Muscle of arm (tissue), 12 donors: ENCODE measurements around the gene SYT17. TPM values are rescaled to one million over a fixed set of nuclear protein-coding genes. Genes with fewer than 3 reads are reported as not detected.

Experiments used
- DNase-seq: peaks from one replicate; pipeline ENCODE4 v3.0.0-alpha.2; 2013
- polyA plus RNA-seq, 12 donors: library from polyadenylated mRNA; unstranded; fragments of 120-200 nt; gene quantifications; one replicate each; pipeline ENCODE4 v1.2.1, GENCODE V29; 2013; ENCODE audit not compliant: insufficient read length in 12 of 12

Gene SYT17
- polyA plus RNA-seq, 12 donors: 4.7 to 13.1 (median 5.9) TPM; not detected in 1

DNA sequence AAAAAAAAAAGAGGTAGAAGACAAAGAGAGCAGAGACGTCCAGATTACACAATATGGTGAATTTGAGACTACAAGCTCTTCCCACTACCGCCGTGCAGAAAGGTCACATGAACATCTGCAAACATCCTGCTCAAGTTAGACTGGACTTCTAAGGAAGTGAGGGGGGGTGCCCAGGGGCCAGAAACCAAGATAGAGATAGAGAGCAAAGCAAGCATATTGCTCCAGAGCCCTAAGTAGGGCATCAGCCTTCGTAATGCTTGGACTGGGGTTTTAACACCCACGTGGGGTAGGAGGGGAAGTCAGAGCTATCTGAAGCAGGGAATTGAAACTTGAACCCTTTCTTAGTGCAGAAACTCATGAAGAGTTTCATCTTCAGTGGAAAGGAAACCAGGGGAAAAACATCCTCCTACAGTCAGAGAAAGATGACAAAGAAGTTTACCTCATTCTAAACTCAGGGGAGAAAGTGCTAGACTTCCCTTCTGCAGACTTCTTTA lies 126.2 kb downstream of the SYT17 start:
- peak; percentile 18 for DNase-seq

DNA sequence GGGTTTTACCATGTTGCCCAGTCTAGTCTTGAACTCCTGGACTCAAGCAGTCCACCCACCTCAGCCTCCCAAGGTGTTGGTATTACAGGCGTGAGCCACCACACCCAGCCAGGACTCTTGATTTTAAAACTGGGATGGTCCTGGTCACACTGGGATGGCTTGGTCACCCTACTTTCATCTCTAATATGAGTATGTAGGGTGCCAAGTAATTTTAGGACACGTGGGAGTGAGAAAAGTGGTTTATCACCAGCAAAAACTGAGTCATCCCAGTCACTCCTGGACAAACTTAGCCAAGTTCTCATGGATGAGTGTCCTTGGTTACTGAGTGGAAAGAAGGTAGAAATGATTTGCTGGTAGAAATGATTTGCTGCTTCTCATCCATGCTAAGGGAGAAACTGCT lies 127.4 kb downstream of the SYT17 start:
- no peak for DNase-seq

DNA sequence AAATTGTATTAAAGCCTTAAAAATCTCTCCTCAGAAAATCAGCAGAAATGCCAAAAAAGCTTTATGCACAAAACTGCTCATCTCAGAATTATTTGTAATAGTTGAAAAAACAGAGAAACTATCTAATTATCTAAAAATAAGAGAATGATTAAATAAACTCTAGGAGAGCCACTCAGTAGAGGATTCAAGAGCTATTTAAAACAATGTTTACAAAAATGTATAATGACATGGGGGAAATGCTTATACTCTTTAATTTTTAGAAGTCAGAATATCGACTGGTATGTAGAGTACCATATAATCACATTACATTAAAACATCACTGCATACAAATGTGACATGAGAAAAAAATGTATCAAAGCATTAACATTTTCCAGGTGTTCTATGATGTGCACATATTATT lies 129.4 kb downstream of the SYT17 start:
- no peak for DNase-seq

DNA sequence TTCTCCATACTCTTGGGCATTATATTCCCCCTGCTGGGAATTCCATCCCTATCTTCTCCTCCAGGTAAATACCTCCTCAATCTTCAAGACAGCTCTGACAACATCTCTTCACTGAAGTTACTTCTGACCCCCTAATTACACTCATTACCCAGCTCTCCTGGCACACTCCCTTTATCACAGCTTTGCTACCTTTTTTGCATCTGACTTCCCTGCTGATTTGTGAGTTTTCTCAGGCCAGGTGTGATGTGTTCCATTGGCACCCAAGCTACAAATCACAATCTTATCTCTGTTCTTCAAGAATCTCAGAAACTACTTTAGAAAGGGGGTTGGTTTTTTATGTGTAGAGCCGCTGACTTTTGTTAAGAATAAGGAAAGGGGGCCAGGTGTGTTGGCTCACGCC lies 131.5 kb downstream of the SYT17 start:
- no peak for DNase-seq

DNA sequence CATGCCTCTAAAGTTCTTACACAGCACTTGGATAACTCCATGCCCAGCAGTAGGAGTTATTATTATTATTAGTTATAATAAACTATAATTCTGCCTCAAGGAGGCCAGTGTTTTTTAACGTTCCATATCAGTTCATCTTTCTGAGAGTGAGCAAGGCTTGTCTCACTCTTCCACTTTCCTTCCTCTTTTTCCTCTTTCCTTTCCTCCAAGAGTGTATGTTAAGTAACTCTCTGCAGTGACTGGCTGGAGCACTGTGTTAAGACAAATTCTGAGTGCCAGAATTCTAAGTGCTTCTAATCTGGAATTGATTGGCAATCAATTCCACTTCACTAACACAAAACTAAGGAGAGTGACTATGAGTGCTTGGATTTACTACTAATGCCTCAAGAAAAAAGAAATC lies 133.9 kb downstream of the SYT17 start:
- no peak for DNase-seq

DNA sequence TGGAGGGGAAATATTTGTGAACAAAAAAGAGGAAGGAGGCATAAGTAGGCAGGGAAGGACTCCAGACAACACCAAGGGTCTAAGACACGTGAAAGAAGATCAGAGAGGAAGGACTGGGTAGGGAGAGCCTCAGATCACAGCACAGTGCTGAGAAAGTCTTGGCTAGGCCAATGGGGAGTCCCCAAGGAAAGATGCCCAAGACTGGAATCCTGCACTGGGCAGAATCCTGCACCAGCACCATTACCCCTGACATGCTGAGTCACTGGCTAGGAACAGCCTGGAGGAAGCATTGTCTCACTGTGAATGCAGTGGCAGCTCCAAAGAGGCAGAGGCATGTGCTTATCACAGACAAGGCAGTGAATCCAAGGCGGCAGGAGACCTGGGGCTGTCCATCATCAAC lies 136.7 kb downstream of the SYT17 start:
- DNase-seq: no peak

DNA sequence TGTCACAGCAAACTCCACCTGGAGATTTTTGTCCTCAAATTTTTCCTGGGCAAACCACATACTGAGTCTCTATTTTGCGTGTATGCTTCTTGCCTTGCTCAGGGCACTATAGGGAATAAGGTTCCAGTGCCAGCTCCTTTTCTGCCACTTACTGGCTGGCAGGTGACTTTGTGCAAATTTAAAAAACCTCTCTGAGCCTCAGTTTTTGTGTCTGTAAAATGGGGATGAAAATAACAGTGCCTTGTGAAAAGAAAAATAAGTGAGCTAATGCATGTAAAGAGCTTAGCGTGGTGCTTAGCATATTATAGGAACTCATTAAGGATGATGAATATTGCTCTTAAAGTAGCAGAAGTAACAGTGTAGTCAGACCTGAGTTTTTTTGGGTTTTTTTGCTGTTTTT lies 137.4 kb downstream of the SYT17 start:
- DNase-seq: no peak

DNA sequence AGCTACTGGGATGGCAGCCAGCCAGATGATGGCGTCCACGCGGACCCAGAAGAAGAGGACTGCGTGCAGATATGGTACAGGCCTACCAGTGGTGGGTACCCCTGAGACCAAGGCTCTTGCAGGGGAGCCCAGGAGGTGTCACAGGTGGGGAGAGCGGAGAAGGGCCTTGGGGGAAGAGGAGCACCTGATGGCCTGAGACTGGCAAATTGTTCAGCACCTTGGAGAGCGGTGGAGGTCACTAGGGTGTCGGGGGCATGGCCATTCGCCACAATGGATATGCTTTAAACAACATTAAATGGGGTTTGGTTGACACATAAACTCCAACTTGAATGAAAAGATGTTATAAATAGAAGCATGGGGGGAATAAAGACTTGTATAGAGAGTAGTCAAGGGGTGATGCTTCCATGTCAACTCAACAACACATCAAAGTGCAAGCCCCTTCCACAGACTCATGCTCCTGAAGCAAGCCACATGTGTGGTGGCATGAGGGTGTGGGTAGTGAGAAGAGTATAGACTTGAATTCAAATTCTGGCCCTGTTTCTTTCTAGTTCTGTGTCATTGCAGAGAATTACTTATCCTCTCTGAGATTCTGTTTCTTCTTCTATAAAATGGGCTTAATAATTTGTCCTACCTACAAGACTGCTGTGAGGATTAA lies 139.7 kb downstream of the SYT17 start:
- DNase-seq: no peak

DNA sequence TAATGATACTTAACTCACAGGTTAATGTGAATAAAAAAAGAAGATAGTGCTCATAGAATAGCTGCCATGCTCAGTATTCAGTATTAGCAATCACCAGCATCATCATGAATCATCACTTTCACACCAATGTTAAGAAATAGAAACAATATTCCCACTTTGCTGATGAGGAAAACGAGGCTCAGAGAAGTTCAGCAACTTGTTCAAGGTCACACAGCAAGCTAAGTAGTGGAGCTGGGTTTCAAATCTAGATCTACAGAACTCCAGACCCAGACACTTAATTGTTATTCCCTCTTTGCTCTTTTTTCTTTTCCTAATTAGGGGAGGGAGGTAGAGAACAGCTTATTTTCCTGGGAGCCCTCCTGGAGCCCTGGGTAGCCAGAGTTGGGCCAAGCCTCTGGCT lies 140.4 kb downstream of the SYT17 start:
- no peak for DNase-seq

DNA sequence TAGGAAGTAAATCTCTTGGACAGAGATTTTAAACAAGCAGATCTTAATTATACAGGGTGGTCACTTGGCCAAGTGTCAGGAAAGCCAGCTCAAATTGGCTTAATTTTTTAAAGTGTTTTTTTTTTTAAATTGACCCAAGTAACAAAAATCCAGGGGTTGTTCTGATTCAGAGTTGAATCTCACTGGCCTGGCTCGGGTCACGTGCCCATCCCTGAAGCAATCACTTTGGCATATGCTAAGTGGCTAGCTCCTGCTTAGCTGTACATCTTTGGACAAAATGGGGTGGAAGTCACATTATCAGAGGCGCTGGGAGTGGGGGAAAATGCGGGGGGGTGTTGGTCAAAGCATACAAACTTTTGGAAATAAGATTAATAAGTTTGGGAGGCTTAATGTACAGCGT lies 141.1 kb downstream of the SYT17 start:
- DNase-seq: no peak

DNA sequence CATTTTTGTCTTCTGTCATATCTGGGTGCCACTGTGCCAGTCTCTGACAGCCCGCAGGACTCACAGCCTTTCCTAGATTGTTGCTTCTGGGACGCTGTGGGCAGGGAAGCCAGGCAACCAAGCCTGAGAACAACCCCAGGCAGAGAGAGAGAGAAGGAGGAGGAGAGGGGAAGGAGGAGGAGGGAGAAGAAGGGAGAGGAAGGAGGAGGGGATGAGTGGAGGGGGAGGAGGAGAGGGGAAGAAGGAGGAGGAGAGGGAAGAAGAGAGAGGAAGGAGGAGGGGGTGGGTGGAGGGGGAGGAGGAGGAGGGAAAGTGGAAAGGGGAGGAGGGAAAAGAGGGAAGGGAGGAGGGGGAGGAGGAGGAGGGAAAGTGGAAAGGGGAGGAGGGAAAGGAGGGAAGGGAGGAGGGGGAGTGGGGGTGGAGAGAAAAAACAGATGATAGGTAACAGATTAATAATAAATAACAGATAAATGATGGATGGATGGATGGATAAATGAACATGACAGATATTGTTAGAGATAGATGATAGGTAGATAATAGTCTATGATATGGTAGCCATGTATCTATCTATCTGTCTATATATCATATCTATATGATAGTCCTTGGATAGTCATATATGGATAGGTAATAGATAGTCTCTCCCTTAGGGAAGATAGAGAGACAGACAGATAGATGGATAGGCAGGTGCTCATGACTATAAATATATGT lies 146.8 kb downstream of the SYT17 start:
- DNase-seq: no peak

DNA sequence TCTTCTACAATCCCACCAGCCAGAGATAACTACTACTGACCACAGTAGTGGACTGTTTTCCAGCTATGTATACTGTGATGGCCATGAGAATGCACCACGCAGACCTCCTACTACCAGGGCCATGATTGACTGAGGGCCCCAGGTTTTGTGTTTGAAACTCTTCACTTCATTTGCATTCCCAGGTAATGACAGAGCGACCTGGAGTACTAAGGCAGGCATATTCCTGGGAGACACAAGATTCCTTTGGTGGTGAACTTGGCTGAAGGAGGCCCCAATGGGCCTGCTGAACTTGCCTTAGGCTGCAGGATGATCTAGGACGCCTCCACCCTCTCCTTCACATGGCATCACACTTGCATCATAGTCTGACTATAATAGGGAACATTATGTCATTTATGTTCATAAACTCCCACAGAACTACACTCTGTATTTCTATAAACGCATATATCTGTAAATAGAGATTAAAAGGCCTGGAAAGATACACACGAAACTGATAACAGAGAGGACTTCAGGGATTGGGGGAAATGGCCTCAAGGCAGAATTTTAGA lies 147.9 kb downstream of the SYT17 start:
- no peak for DNase-seq

DNA sequence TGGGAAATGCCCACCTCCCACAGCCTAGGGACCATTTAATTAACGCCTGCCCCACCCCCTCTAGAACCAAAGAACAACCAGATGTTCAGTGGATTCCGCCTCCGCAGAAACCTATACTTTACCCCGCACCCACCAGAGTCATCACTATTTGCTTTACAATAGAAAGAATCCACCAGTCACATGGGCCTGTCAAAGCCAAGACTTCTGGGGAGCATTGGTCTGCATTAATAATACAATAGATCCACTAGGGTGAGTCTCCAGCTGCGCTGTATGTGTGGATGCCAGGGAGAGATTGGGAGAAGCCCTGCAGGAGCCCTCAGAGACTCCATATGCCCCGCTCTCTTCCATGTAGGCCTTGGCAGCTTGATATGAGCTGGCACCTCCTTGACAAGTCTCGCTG lies 148.8 kb downstream of the SYT17 start:
- DNase-seq: no peak

Other genes starting within 250 kb of the SYT17 start
- gene SMG1, start 241.8 kb upstream of the SYT17 start, polyA plus RNA-seq: 10 to 100 TPM; 32.0 to 63.2 (median 48.5) TPM
- gene TMC7, start 184.3 kb upstream of the SYT17 start, polyA plus RNA-seq: 1 to 10 TPM in 11 of 12 donors, not detected in 1; 1.3 to 6.7 (median 1.7) TPM
- gene COQ7, start 100.6 kb upstream of the SYT17 start, polyA plus RNA-seq: 10 to 100 TPM in 11 of 12 donors, not detected in 1; 25.1 to 33.1 (median 30.2) TPM
- gene ITPRIPL2, start 54.3 kb upstream of the SYT17 start, polyA plus RNA-seq: 10 to 100 TPM in 11 of 12 donors, not detected in 1; 17.7 to 32.3 (median 23.7) TPM
- under 1 TPM in 6 of 12 donors, not detected in 6; 0.09 to 0.32 (median 0.18) TPM for gene CLEC19A, start 117.5 kb downstream of the SYT17 start, polyA plus RNA-seq
- 1 to 10 TPM in 1 of 12 donors, under 1 TPM in 10, not detected in 1; 0.07 to 3.1 (median 0.25) TPM for gene TMC5, start 249.6 kb downstream of the SYT17 start, polyA plus RNA-seq